ENCODE measurements around the gene GPC5. TPM values are rescaled to one million over a fixed set of nuclear protein-coding genes. Genes with fewer than 3 reads are reported as not detected.

GPC5 gene
- total RNA-seq, 1 experiment from 2014 or later = 0.15 TPM

DNA sequence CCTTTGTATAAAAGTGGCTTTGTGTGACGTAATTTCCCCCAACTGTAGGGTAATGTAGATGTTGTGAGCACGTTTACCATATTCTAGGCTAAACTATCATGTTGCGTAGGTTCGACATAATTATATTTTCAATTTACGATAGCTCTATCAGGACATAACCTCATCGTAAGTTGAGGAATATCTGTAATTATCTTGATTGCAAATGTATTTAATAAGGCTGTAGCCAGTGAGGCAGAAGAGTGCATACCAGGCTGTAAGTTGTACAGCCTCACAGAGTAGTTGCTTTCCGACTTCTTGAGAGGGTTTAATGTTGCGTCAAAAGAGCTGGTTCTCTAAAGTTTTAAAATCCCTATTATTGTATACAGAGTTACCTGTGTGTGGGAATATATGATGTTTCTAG is 988.8 kb downstream of the GPC5 start:
- Histone ChIP-seq H2BK12ac (ENCODE audit: insufficient read length, low read depth, low read length) (no peak overlapping the region), H3K79me1 (ENCODE audit: insufficient read depth, low read depth, low read length, poor library complexity, severe bottlenecking) (no peaks in the 10 kb centered on the region), H3K23ac (ENCODE audit: insufficient read length, low read depth, low read length) (no peak overlapping the region), H2BK120ac (ENCODE audit: low read depth, low read length, poor library complexity, severe bottlenecking) (no peak overlapping the region), H4K8ac (replicated peaks; ENCODE audit: insufficient read length, low read depth, low read length) (no peak overlapping the region), H4K5ac (ENCODE audit: insufficient read length, low read depth, low read length) (no peak overlapping the region), H2AFZ (ENCODE audit: low read length) (no peak overlapping the region), H2AK5ac (ENCODE audit: insufficient read length, low read length) (no peak overlapping the region), H3T11ph (ENCODE audit: low read length) (no peak overlapping the region), H3K9ac (ENCODE audit: extremely low read depth, insufficient read length, low read length) (no peak overlapping the region), H3K23me2 (ENCODE audit: insufficient read length, low read depth, low read length, poor library complexity, severe bottlenecking) (no peaks in the 10 kb centered on the region), H2BK20ac (ENCODE audit: low read depth, low read length, poor library complexity, severe bottlenecking) (no peak overlapping the region), H4K91ac (ENCODE audit: insufficient read length, low read depth, low read length) (no peak overlapping the region), H3K4ac (ENCODE audit: low read depth, low read length) (no peak overlapping the region), H3K4me2 (ENCODE audit: insufficient read depth, insufficient read length, low read length) (no peak overlapping the region), H3K27me3 (ENCODE audit: insufficient read depth, low read length) (no peaks in the 10 kb centered on the region), H3K14ac (ENCODE audit: insufficient read depth, low read length) (no peak overlapping the region), H3K9me3 (ENCODE audit: control insufficient read depth, low read depth, low read length) (no peaks in the 10 kb centered on the region), H3K56ac (ENCODE audit: insufficient read length, low read depth, low read length) (no peak overlapping the region), H2BK15ac (ENCODE audit: low read depth, low read length) (no peak overlapping the region), H2BK5ac (ENCODE audit: insufficient read length, low read length) (no peak overlapping the region), H3K4me1 (ENCODE audit: insufficient read depth, low read length) (no peaks in the 10 kb centered on the region), H3K18ac (ENCODE audit: insufficient read length, low read depth, low read length) (no peak overlapping the region), H4K20me1 (ENCODE audit: control insufficient read depth, insufficient read depth, insufficient read length) (no peaks in the 10 kb centered on the region), H3K27ac (ENCODE audit: insufficient read length, low read depth, low read length) (no peak overlapping the region), H3K79me2 (ENCODE audit: insufficient read depth, low read length) (no peaks in the 10 kb centered on the region)
- H3K4me3 Mint-ChIP-seq = no peak overlapping the region
- TF ChIP-seq, protein P1, sequence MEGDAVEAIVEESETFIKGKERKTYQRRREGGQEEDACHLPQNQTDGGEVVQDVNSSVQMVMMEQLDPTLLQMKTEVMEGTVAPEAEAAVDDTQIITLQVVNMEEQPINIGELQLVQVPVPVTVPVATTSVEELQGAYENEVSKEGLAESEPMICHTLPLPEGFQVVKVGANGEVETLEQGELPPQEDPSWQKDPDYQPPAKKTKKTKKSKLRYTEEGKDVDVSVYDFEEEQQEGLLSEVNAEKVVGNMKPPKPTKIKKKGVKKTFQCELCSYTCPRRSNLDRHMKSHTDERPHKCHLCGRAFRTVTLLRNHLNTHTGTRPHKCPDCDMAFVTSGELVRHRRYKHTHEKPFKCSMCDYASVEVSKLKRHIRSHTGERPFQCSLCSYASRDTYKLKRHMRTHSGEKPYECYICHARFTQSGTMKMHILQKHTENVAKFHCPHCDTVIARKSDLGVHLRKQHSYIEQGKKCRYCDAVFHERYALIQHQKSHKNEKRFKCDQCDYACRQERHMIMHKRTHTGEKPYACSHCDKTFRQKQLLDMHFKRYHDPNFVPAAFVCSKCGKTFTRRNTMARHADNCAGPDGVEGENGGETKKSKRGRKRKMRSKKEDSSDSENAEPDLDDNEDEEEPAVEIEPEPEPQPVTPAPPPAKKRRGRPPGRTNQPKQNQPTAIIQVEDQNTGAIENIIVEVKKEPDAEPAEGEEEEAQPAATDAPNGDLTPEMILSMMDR (conservative IDR thresholded peaks at IDR 0.05) = no peak
- peaks cover 6% of the 10 kb centered on the region for H3K27me3 Mint-ChIP-seq (ENCODE audit: low read depth)
- H3K27ac Mint-ChIP-seq = no peak overlapping the region
- H3K36me3 Mint-ChIP-seq (ENCODE audit: insufficient read depth in 1 of 3, low read depth in 3 of 3) = no peaks in the 10 kb centered on the region
- no peaks in the 10 kb centered on the region for H3K4me1 Mint-ChIP-seq
- H3K9me3 Mint-ChIP-seq = no peaks in the 10 kb centered on the region
- WGBS (ENCODE audit: extremely low coverage, insufficient read length, low lambda C conversion rate) = no CpG with 5 or more reads among the region's 8 CpGs
- DNase-seq = no peak

All from H9 (cell line).